ENCODE data around the gene SYTL3. TPM values are rescaled to one million over a fixed set of nuclear protein-coding genes. Genes with fewer than 3 reads are reported as not detected.

SYTL3 gene
- polyA plus RNA-seq, 1 experiment: 1.7 TPM

- Histone ChIP-seq H3K4me3 (ENCODE audit: low read depth, low read length) (no peak overlapping the region), H3K27me3 (ENCODE audit: control insufficient read depth, insufficient read depth, low read length) (no peaks in the 10 kb centered on the region), H3K36me3 (ENCODE audit: control insufficient read depth, insufficient read depth, low read length) (peaks cover 5% of the 10 kb centered on the region)
- ChIA-PET CTCF (interaction anchor here (1.4 to 1.5 kb wide), 2 partner anchors 9 to 103 kb away, joined by 3 to 4 read pairs; no protein-coding TSS in a partner anchor), POLR2A (no interaction called here)
- no peak for TF ChIP-seq CTCF (IDR thresholded peaks at IDR 0.05; ENCODE audit: insufficient read depth, low read depth, low read length)
- DNase-seq (ENCODE audit: low read depth): no peak
These were observed 160.6 kb downstream of the SYTL3 start for GRCh38 chr6:158810155-158811095.

GRCh38 chr6:158812611-158813010, 162.8 kb downstream of the SYTL3 start:
- DNase-seq (ENCODE audit: low read depth): no peak
- Histone ChIP-seq H3K27me3 (ENCODE audit: control insufficient read depth, insufficient read depth, low read length) (no peaks in the 10 kb centered on the region), H3K36me3 (ENCODE audit: control insufficient read depth, insufficient read depth, low read length) (peaks cover 5% of the 10 kb centered on the region), H3K4me3 (ENCODE audit: low read depth, low read length) (no peak overlapping the region)
- ChIA-PET POLR2A (interaction anchor here (0.6 kb wide), 1 partner anchor 154 kb away, joined by 3 read pairs; no protein-coding TSS in a partner anchor), CTCF (no interaction called here)
- no peak for TF ChIP-seq CTCF (IDR thresholded peaks at IDR 0.05; ENCODE audit: insufficient read depth, low read depth, low read length)

- H3K27me3 ChIP-seq (ENCODE audit: control insufficient read depth, insufficient read depth, low read length): no peaks in the 10 kb centered on the region
- no peak overlapping the region for H3K4me3 ChIP-seq (ENCODE audit: low read depth, low read length)
- DNase-seq (ENCODE audit: low read depth): no peak
- CTCF ChIA-PET: interaction anchor here (0.6 kb wide), 1 partner anchor 228 kb away, joined by 3 read pairs; no protein-coding TSS in a partner anchor
- TF ChIP-seq CTCF (IDR thresholded peaks at IDR 0.05; ENCODE audit: insufficient read depth, low read depth, low read length): no peak
- peaks cover 5% of the 10 kb centered on the region for H3K36me3 ChIP-seq (ENCODE audit: control insufficient read depth, insufficient read depth, low read length)
- POLR2A ChIA-PET: no interaction called here
These were observed 163.2 kb downstream of the SYTL3 start for GRCh38 chr6:158813032-158813431.

Small RNA genes lying within 50 kb of the gene (small RNA-seq; reads per million reads assigned to genes)
- not detected for gene MIR3918 (ENCODE audit: insufficient read length, low read depth, low replicate concordance)
- gene MIR7161 (ENCODE audit: insufficient read length, low read depth, low replicate concordance): not detected

Other genes starting within 250 kb of the SYTL3 start
- 20.6 and 30.6 TPM in 2 replicates for gene TMEM181, start 90.0 kb upstream of the SYTL3 start, polyA plus RNA-seq (2011; rRNA removed)
- 175 and 265 TPM in 2 replicates for gene DYNLT1, start 5.3 kb upstream of the SYTL3 start, polyA plus RNA-seq (2011; rRNA removed)
- 113 and 117 TPM in 2 replicates for gene EZR, start 169.3 kb downstream of the SYTL3 start, polyA plus RNA-seq (2011; rRNA removed)